ENCODE results near the gene ZNF593.

ZNF593 gene

DNA sequence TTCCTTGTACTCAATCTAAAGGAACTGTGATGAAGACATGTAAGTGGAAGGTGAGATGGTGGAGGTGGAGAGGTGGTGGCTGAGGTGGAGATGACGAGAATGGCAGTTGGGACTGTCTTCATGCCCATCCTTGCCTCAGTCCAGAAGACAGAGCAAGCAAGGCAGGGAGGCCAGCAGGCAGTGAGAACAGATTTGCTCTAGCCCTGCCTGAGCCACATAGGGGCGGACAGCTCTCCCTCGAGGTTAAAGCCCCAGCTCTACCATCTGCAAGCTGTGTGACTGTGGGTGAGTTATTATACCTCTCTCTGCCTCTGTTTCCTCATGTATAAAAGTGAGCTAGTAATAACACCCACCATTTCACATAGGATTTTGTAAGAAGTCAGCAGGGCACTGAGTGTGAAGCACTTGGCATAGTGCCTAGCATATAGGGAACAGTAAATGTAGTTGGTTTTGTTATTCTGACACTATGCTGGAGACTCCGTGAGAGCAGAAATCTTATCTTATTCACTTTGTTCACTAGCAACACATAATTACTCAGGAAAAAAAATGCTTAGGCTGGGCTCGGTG lies 15.7 kb upstream of the ZNF593 start:
- DNase-seq, result no peak

DNA sequence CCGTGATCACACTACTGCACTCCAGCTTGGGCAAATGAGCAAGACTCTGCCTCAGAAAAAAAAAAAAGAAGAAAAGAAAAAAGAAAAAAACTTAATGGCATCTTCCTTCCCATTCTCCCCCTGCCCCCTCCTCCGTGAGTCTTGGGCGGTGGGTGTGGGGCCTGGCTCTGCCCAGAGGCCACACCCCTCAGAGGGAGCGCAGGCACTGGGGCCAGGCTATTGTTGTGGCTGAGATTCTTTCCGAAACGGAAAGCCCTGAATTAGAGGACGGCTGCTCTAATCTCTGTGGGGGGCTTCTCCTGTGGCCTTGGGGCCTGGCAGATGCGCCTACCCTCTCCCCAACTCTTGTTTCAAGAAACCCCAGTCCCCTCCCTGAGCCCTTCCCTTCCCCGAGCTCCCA lies 15.0 kb upstream of the ZNF593 start:
- DNase-seq, result no peak

DNA sequence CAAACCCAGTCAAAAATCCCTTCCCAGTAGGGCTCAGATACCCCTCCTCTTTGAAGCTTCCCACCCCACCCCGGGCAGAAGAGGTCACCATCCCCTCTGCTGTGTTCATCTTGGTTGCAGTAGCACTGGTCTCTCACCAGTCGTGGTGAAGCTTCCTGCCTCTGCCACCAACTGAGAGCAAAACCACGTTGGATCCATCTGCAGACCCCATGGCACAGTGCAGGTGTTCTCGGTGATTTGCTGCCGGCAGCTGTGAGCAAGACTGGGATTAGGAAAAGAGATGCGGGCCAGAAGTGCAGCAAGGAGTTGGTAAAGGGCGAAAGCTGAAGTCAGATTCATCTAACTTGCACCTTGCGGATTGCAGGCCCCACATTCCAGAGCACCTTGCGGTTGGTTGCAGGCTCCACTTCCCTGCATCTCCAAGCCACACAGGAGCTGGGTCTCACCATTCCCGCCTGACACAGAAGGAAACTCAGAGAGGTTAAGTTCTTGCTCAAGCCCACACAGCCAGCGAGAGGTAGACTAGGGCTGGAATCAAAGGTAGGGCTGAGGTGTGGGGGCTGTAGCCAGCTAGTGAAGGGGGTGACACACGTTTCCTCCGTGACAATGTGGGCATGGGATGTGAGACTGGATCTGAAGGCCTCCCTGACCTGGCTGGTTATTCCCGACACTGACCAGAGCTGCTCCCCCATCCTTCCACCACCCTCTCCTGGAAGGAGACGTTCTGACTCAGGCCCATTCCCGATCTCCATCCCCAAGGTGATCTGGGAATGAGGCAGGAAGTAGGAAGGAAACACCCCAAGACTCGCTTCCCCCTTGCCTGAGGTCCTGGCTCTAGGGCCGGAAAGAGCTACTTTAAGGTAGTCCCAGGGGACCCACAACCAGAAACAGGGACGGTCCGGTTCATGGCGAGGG lies 14.1 kb upstream of the ZNF593 start:
- DNase-seq, result no peak

DNA sequence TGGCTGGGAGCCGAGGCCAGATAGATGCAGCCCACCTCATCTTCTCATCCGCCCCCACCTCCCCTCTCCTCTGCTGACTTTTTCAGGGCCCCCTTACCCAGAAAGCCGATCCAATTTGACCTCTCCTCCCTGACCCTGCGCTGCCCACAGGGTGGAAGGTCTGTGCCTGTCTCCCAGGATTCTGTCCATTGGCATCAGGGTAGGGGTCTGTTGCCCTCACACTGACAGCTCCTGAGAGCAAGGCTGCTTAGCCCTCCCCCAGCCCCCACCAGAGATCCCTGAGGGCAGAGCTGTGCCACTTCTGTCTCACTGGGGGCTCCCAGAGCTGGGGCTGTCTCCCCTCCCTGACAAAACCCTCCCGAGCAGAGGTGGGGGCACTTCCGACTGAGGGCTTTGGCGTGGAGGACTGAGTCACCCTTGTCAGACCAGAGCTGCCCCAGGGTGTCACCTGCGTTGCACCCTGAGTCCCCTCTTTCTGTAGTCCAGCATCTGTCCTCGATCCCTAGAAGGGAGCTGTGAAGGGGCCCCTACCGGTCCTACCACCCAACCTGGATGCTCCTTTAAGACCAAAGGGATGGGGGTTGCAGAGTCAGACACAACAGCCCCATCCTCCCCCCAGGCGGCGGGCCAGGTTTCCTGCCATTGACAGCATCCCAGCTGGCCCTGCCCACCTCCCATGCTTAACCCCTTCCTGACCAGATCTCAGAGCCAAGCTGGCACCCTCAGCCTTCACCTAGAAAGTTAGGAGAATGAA lies 13.2 kb upstream of the ZNF593 start:
- DNase-seq, result no peak

DNA sequence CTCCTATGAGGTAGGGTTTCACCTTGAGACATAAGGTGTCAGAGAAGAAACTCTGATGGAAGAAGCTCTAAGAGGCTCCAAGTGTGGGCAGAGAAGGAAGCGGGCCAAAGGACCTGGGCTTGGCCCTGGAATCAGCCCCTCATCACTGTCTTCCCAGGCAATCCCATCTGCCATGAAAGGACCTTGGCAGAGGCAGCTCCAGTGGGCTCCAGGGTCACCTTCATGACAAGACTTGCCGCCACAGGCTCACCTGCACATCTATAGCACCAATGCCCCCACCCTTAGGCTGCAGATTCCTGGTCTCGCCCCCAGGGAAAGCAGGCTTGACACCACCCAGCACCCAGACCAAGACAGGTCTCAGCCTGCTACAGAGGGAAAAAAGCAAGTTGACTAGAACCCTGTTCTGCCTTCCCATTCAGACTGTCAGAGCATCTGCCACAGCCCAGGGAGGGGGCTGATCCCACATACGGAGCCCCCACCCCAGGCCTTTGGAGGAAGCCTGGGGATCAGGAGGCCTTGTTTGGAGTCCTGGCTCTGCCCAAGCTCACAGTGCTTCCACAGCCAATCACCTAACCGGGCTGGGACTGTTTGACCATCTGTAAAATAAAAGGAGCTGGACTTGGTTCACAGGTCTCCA lies 11.3 kb upstream of the ZNF593 start:
- no peak for DNase-seq

DNA sequence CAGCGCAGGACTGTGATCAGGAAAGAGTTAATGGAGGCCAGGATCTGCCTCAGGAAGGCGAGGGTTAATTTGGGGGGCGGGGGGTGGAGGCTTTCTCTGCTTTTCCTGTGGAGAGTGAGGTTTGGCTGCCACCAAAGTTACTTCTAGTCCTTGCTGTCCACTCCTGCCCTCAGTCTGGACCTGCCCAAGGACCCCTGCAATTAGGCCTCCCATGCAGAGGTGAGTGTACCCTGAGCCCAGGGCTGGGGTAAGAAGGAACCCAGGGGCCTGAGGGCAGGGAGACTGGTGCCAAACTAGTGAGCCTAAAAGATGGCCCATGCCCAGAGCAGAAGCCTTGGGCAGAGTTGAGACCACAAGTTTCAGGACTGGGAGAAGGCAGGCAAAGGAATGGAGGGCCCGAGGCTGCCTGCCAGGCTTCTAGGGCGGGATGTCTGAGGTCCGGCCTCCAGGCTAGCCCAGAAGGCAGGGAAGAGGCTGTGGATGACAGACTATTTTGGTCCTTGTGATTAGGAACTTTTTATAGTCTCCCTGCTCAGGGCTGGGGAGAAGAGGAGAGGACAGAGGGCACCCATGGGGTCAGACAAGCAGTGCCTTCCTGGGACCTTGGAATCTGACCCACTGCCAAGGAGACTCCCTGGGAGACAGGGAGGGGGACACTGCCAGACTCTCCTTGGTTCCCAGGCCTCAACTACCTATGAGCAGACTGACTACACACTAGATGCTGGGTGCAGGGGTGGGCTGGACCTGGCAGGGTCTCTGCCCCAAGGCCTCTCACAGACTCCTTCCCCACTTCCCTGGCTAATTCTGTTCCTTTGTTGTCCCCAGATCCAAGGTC lies 10.6 kb upstream of the ZNF593 start, which contains the start of gene FAM110D:
Gene FAM110D, plus strand, starts transcription at position 172 of the 835 bp plus-strand sequence. CDS start 2,213 bp downstream, outside the sequence.
- no peak for DNase-seq

DNA sequence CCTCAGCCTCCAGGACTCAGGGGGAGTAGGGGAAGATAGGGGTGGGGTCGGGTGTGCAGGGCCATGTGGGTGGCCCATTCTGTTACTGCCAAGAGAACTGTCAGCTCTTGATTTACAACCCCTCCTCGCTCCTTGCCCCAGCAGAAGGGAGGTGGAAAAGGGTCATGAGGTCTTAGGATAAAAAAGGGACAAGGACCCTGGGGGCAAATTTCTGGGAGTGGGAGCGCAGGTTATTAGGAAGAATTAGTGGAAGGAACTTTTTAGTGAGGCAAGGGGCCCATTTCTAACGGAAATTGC lies 10.0 kb upstream of the ZNF593 start:
- no peak for DNase-seq

DNA sequence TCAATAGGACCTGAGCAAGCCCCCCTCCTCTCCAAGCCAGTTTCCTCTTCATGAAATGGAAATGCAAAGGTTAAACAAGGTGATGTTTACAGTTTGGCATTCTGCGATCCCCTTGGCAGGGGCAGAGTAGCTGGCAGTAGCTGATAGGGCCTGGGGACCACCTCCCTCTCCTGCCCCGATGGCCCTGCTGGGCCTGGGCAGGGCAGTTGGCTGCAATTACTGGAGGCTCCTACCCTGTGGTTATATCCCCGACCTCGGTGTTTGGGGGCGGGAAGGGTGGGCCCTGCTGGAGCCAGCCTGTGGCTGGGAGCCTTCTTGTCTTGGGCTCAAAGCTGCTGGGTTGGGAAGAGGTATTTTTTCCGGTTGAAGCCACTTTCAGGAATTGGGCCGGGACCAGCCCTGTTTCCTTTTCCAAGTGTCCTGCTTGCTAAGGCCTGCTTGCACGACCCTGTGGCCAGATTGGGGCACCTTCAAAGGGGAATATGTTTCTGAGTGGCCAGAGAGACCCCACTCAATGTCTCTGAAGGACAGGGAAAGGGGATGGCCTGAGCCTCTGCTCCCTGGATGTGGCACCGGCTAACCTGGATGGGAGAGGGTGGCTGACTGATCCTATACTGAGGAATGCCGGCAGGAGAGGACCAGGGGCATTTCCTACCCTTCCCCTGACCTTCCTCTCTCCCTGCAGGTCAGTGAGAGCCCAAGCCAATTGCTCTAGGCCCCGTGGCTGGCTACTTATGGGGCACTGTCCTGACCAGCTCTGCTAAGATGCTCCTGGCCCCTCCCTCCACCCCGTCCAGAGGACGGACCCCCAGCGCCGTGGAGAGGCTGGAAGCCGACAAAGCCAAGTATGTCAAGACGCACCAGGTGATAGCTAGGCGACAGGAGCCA lies 8.9 kb upstream of the ZNF593 start:
- no peak for DNase-seq

DNA sequence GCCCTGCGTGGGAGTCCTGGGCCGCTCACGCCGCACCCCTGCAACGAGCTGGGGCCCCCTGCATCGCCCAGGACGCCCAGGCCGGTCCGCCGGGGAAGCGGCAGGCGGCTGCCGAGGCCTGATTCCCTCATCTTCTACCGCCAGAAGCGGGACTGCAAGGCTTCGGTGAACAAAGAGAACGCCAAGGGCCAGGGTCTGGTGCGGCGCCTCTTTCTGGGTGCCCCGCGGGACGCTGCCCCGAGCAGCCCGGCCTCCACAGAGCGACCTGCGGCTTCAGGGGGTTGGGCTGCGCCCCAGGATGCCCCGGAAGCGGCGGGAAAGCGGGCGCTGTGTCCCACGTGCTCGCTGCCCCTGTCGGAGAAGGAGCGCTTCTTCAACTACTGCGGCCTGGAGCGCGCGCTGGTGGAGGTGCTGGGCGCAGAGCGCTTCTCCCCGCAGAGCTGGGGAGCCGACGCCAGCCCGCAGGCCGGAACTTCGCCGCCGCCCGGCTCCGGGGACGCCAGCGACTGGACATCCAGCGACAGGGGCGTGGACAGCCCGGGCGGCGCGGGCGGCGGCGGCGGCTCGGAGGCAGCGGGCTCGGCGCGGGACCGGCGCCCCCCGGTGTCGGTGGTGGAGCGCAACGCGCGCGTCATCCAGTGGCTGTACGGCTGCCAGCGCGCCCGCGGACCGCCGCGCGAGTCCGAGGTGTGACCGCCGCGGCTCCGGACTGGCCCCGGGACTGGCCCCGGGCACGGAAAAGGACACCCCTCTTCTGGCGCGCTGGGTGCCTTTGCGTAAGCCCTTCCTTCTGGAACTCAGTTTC lies 8.1 kb upstream of the ZNF593 start:
- DNase-seq, result no peak

DNA sequence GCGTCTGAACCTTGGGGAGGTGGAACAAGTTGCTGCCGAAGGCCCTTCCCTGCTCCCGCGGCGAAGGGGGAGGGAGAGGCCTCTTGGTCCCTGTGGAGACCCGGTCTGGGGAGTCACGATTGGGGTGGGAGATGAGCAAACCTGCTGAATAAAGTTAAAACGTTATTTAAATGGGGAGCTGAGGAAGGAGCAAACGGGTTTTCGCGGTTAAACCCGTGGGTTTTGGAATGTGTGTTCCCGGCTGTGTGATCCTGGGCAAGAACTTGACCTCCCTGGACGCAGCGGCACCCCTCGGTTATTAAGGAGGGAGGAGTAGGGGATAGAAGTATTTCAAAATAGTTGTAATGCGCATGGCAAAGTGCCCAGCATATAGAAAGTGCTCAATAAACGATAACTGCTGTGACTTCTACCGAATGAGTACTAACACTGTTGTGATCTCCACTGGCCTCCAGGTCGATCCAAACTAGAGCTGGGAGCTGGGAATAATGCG lies 7.4 kb upstream of the ZNF593 start:
- no peak for DNase-seq

DNA sequence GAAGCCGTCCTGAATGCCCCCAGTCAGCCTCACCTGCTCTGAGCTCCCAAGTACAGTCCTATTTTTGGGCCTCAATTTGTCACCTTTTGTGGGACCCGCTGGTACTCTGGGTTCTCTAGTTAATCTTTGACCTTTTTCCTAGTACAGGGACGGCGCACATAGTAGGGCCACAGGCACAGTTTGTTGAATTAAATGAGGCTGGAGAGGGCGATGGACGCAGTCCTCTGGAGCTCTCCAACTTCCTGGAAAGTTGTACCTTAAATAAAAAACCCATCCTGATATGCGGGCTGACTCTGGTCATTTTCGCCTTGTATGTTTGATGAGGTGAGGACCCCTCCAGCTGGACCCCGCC lies 6.0 kb upstream of the ZNF593 start:
- DNase-seq, result no peak

DNA sequence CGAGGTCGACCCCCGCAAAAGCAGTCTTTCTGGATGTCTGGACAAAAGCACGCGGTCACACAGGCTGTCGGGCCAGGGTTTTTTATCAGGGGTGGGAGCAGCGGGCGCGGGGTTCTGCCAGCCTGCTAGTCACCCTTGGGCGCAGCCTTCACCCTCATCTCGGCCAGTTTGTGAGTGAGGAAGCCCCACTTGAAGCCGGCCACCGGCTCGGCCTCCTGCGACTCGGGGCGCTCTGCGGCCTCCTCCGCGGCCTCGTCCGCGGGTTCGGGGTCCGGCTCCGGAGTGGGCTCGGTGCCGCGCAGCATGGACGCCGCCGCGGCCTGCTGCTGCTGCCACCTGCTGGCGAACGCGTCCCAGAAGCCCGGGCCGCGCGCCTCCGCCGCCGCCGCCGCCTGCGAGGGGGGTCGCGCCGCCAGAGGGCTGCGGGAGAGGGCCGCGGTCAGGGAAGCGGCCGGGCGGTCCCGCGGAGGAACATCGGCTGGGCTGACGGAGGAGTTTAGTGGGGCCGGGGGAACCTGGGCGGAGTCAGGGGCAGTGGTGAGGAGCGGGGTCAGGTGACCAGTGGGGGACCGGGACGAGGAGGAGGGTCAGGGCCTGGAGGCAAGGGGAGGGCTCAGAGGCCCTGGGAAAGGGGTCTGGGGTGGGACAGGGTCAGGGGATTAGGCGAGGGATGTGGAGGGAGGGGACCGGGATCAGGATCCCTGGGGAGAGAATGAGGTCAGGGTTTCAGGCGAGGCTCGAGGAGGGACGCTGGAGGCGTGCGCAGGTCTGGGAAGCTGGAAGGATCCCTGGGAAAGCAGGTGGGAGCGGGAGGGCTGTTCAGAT lies 5.5 kb upstream of the ZNF593 start:
- no peak for DNase-seq

DNA sequence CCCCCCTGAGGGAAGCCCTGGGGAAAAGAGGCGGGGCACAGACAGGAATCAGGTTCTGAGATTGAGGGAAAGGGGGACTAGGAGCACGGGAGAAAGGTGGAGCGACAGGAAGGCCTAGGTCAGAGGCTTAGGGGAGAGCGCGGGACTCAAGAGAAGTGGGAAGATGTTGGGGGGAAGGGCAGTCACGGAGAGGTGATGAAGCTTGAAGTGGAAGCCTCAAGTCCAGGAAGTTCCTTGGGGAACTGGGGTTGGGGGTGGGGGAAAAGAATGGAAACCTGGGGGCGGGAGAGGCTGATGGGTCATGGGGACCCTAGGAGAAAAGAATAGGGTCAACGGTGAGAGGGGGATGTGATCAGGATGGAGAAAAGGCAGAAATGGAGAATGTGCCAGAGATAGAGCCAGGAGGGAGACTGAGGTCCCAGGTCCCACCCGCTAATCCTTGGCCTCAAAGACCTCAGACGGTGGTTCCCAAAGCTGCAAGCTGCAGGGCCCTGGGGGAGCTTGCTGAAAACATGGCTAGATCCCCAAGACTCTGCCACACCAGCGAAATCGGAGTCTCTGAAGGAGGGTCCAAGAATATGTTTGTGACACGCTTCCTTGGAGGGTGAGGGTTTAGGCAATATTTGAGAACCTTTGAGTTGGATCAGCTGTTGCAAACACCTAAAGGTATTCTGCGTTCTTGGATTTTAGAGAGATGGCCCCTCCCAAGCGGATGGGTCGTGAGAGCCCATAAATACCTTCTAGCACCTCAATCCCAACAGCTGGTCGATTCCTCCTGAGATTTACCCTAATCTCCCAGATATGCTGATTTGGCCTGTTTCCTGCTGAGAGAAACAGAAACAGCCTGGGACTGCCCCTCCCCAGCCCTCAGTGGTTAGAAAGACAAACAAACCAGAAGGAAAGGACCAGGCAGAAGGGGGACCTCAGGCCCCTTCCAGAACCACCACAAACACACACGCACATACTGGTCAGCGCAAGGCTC lies 4.6 kb upstream of the ZNF593 start:
- DNase-seq, result no peak

DNA sequence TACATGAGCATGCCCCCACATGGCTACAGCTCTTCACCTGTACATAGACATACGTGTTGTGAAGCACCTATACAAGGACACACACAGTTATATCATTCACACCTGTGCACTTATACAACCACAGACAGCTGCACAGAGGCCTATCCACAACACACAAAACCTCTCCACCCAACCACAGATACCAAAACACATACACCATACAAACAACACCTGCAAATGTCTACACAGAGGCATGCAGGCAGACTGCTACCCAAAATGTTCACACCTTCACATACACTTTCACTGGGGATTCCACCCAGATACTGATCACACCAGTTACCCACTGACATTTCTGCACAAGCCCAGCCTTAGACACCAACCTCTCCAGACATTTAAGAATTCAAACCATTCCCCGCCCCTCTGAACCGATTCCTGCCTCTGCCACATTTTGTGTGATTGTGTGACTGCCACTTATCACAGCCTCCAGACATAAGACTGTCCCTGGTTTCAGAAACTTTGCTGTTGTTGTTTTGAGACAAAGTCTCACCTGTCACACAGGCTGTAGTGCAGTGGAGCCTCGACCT lies 2.9 kb upstream of the ZNF593 start:
- no peak for DNase-seq

DNA sequence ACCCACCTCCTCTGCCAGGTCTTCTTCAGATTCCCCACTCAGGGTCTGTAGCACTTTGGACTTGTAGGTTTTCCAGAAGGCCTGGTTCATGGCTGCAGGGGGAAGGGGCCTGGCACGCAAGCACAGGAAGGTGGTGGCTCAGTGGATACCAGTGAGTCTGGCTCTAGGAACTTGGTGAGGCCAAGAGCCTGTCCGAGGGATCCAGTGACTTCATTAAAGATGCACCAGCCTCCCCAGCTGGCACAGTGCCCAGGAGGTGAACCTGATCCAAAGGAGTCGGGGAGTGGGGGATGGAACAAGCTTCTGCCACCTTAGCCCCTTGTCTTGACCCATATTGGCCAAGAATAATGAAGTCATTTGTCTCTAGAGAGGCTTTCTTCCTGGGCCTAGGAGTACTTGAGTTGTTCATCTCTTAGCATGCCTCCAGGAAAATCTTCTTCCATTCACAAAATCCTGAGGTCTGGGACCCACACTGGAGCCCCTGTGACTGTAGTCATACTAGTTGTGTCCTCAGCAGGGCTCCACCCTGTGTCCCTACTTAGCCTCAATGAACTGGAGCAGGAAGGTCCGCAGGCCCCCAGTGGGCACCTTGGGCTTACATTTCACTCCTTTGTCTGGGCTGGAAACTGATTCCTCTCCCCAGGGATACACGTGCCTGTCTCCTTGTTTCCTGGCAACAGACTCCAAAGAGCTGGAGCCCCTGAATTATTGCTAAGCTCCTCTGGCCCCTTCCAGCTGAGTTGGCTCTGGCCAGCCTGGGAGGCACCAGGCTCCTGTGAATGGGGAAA lies 1.1 kb upstream of the ZNF593 start, which contains the start of gene C1orf232:
Gene C1orf232, minus strand, starts transcription at position 554 of the 788 bp plus-strand sequence. Its CDS starts 464 bp downstream, at position 90.
- DNase-seq, result no peak

DNA sequence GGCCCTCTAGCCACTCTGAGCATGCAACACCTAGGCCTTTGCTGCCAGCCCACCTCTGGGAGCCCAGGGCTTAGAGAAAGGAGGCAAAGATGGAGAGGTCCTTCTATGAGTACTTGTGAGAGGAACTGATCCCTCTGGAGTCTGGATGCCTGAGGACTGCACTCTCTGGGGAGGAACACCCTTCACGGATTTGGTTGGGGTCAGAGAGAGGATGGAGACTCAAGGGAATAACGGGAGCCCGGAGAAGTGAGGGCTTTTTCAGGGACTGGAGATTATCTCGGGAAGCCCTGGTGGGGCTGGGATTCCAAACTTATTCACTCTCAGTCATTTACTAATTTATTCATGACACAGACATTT lies 532 bp upstream of the ZNF593 start:
- DNase-seq, result no peak

DNA sequence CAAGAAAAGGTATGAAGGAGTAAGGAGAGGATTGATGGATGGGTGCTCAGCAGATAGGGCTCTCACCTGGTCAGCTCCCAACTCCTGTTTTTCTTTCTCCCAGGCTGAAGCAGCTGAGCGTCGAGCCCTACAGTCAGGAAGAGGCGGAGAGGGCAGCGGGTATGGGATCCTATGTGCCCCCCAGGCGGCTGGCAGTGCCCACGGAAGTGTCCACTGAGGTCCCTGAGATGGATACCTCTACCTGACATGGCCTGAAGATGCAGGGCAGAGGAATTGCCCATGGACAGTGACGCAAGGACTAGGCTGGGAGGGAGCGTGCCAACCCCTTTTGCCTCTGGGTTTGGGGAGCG lies 739 bp downstream of the ZNF593 start:
- DNase-seq, result no peak

All from NCI-H226 (cell line).